NCI-H2081 (cell line): ENCODE data around the gene ZNF148.
"Not testable (repeated sequence)": the region's sequence is repeated elsewhere in the genome, so short reads cannot be mapped to it uniquely, and the experiment has no call there.

Experiments
- DNase-seq, 2 experiments: peaks; one replicate each; lab custom pipeline; 2025; lab: John Stamatoyannopoulos, UW

ZNF148 gene

GRCh38 chr3:125374501-125374995, 577 bp downstream of the ZNF148 start:
- peak; percentile 62 to 63 for DNase-seq

- DNase-seq, result no peak
Measured at GRCh38 chr3:125367403-125368230, 7.5 kb downstream of the ZNF148 start.

GRCh38 chr3:125366132-125366531, 9.0 kb downstream of the ZNF148 start:
- peak; percentile 10 to 53 for DNase-seq

GRCh38 chr3:125359700-125360099, 15.4 kb downstream of the ZNF148 start:
- peak; percentile 35 to 73 for DNase-seq

GRCh38 chr3:125358923-125359322, 16.2 kb downstream of the ZNF148 start:
- DNase-seq, result no peak

DNA sequence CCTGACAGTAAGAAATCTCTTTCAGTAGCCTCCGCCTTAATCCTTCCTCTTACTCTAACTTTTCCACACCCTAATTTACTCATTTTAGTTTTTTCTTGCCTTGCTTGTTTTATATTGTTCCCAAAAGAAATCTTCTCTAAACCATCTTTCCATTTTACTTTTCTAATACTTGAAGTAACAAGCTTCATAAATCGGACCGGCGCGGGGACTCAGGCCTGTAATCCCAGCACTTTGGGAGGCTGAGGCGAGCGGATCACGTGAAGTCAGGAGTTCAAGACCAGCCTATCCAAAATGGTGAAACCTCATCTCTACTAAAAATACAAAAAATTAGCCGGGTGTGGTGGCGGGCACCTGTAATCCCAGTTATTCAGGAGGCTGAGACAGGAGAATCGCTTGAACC, 17.3 kb downstream of the ZNF148 start:
- DNase-seq, result no peak

DNA sequence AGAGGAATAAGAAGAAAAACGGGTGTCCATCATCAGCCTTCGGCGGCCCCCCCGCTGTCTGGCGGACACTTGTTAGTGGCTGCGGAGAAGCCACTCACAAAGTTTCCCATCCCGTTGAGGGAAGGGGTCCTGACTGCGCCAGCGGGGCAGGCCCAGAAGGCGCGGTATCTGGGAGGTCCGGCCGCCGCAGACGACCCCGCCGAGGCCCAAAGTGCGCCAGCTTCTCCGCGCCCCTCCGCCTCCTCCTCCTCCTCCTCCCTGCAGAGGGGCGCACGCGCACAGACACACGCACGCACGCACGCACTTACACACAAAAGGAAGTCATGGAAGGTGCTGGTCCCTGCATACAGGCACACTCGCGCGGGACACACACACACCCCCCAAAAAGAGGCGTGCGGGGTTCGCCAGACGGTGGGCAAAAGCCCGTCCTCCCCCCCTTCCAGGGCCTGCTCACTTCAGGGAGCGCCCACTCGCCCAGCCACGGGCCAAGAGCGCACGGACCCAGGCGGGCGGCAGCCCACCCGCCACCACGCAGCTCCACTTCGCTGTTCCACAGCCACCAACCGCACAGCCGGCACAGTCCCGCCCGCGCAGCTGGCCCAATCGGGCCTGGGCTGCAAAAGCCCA, 18.0 kb downstream of the ZNF148 start:
- peak; percentile 70 to 72 for DNase-seq

DNA sequence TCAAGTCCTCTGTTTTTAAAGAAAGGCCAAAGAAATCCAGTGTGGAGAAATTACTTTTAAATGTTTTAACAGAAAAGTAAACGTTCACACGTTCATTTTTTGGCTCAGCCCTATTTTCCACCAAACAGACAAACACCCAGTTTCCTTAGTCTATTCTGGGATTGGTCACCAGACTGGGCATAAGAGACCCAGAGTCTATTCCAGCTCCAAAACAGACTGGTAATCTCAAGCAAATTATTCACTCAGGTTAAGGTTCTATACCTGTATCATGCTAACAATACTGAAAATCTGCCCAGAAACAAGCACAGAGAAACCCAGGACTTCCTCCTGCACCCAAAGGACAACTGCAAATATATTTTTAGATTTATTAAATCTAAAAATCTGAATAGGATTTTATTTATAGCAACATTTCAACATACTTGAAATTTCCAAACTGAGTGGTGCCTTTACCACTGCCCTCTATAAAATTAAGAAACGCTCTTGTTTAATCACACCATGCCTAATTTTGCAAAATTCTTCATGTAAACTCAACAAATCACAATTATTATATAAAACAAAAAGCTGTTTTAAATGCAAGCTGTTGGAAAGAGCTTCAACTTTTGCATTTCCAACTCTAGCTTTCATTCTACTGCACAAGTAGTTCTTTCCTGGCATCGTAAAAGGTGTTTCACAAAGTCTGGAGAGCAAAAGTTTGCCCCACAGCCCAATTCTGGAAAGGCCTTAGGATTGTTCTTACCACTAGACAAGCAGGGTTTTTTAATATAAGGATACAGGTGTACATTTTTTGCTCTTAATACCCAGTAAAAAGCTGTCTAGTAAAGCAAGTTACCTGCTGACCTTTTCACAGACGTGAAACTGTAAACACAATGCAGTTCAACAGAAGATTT, 18.7 kb downstream of the ZNF148 start:
- DNase-seq, result no peak

- DNase-seq, result no peak
Measured at GRCh38 chr3:125353659-125354058, 21.5 kb downstream of the ZNF148 start.

DNA sequence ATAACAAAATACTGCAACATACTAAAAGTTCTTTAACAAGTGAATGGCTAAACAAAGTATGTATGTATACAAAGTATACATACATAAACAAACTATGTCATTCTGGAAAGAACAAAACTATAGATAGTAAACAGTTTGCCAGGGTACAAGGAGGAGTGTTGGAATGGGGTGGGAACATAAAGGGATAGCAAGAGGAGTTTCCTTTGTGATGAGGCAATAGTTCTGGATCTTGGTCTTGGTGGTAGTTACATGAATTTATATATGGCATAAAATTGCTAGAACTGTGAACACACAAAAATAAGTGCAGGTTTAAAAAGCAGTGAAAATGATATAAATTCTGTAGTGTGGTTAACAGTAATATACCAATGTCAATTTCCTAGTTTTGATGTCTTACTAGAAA, 22.0 kb downstream of the ZNF148 start:
- no peak for DNase-seq

DNA sequence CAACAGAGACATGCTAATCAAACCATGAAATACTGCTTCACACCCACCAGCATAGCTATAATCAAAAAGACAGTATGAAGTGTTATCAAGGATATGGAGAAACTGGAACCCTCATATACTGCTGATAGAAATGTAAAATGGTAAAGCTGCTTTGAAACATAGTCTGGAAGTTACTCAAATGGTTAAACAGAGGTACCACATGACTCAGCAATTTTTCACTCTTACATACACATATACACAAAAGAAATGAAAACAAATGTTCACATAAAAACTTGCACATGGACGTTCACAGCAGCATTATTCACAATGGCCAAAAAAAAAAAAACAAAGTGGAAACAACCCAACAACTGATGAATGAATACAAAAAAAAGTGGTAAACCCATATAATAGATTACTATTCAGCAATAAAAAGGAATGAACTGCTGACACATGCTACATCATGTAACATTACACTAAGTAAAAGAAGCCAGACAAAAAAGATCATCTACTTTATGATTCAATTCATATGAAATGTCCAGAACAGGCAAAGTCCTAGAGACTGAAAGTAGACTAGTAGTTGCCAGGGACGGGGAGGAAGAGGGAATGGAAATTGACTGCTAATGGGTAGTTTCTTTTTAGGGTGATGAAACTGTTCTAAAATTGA, 23.2 kb downstream of the ZNF148 start:
- DNase-seq, result no peak

- DNase-seq, result no peak
Measured at GRCh38 chr3:125351152-125351551, 24.0 kb downstream of the ZNF148 start.

DNA sequence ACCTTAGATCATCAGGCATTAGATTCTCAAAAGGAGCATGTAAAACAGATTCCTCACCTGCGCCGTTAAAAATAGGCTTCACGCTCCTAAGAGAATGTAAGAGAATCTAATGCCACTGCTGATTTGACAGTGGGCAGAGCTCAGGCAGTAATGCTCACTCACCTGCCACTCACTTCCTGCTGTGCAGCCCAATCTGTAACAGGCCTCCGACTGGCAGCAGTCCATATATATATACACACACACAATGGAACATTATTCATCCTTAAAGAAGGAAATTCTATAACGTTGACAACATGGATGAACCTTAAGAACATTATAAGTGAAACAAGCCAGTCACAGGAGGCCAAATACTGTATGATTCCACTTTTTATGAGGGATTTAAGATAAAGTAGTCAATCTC, 24.5 kb downstream of the ZNF148 start:
- no peak for DNase-seq

- no peak for DNase-seq
Measured at GRCh38 chr3:125349556-125350165, 25.5 kb downstream of the ZNF148 start.

GRCh38 chr3:125349055-125349454, 26.1 kb downstream of the ZNF148 start:
- no peak for DNase-seq

- not testable (repeated sequence) for DNase-seq
Measured at GRCh38 chr3:125343367-125343766, 31.8 kb downstream of the ZNF148 start.

DNA sequence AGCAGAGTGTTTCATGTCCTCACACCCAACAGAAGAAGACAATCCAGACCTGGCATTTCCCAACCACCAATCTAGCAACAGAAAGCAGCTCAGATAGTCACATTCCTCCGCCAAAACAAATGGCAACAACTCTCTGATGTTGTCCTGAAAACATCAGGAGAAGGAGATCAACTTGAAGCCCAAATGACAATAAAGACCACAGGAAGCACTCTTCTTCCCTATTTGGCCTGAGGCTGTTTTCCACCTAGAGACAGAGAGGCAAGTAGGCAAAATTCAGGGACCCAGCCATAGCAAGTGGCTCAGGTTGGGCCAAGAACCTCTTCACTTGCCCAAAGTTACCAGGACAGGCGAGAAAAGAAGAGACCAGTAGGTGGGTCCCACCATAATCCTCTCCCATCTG, 35.0 kb downstream of the ZNF148 start:
- no peak for DNase-seq

- DNase-seq, result no peak
Measured at GRCh38 chr3:125337506-125337905, 37.6 kb downstream of the ZNF148 start.

DNA sequence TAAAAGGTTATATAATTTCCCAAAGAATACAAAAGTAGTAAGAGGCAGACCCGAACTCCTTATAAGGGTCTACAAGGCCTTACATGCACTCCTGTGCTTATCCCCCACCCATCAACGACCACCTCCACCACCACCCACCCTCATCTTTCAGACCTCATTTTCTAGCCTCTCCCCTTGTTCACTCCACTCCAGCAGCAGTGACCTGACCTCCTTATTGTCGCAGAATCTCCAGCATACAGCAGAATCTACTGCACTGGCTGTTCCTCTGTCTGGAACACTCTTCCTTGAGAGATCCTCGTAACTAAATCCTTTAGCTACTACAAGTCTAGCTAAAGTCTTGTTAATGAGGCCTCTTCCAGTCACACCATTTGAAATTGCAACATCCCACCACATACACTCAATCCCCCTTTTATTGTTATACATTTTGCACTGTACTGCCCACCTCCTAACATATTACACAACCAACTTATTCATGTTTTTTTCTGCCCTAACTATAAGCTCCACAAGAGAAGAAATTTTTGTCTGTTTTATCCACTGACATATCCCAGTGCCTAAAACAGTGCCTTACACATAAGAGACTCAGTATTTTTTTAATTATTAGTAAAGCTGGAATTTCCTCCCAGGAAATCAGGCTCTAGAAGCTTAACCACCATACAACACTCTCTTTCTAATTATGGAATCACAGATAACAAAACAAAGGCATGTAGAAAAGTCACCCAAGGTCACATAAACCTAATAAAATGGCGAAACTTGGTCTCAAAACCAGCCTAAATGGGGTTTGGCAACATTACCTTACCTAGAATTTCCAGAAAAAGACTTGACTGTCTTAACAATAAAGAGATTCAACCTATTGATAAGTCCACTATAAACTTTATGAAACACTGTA, 40.2 kb downstream of the ZNF148 start:
- DNase-seq, result no peak

- DNase-seq, result no peak
Measured at GRCh38 chr3:125332504-125332903, 42.6 kb downstream of the ZNF148 start.
